Osteoblast (primary cell): ENCODE data around the gene SRGAP2B. TPM values are rescaled to one million over a fixed set of nuclear protein-coding genes. Genes with fewer than 3 reads are reported as not detected.
"Not testable (repeated sequence)": the region's sequence is repeated elsewhere in the genome, so short reads cannot be mapped to it uniquely, and the experiment has no call there.

Experiments used
- DNase-seq: peaks from one replicate; pipeline ENCODE4 v3.0.0; 2011; ENCODE audit warnings: low spot score, mixed read lengths; ENCODE audit not compliant: insufficient read length; ENCODE audit errors: missing footprints
- H2AFZ ChIP-seq: 2 replicates; pipeline ENCODE4 v1.6.0; 2011; ENCODE audit warnings: mild to moderate bottlenecking, low read length
- H3K27ac ChIP-seq: 2 replicates; pipeline ENCODE4 v1.5.1; 2011; ENCODE audit warnings: mild to moderate bottlenecking, low read depth, low read length, moderate library complexity
- H3K27me3 ChIP-seq: 2 replicates; pipeline ENCODE4 v1.6.0; 2012; ENCODE audit warnings: mild to moderate bottlenecking, control low read depth, inconsistent platforms, low read length, moderate library complexity; ENCODE audit not compliant: insufficient read depth
- H3K36me3 ChIP-seq: 2 replicates; pipeline ENCODE4 v1.5.1; 2011; ENCODE audit warnings: mild to moderate bottlenecking, low read length, control low read depth, moderate library complexity; ENCODE audit not compliant: insufficient read depth
- H3K4me1 ChIP-seq: 2 replicates; pipeline ENCODE4 v1.5.1; 2011; ENCODE audit warnings: mild to moderate bottlenecking, low read length, control low read depth, moderate library complexity; ENCODE audit not compliant: insufficient read depth
- H3K4me2 ChIP-seq: 2 replicates; pipeline ENCODE4 v1.6.0; 2011; ENCODE audit warnings: mild to moderate bottlenecking, low read length; ENCODE audit not compliant: insufficient read depth
- H3K4me3 ChIP-seq: fragments of 200-600 bp; sonication (generic); 3 replicates; pipeline ENCODE4 v1.5.1; 2012; ENCODE audit warnings: mild to moderate bottlenecking, low read length, inconsistent platforms; ENCODE audit not compliant: insufficient read depth
- H3K79me2 ChIP-seq: 2 replicates; pipeline ENCODE4 v1.6.0; 2012; ENCODE audit warnings: mild to moderate bottlenecking, low read length, control low read depth, inconsistent platforms; ENCODE audit not compliant: insufficient read depth
- H3K9me3 ChIP-seq: 2 replicates; pipeline ENCODE4 v1.5.1; 2011; ENCODE audit warnings: low read depth, low read length, control low read depth
- H4K20me1 ChIP-seq: 2 replicates; pipeline ENCODE4 v1.6.0; 2012; ENCODE audit warnings: mild to moderate bottlenecking, low read length, control low read depth; ENCODE audit not compliant: insufficient read depth
- total RNA-seq: library from RNA; depleted of rRNA; stranded (reverse); fragments of >200 nt; gene quantifications from 2 replicates; pipeline ENCODE4 v1.2.3, GENCODE V29; 2012

Gene SRGAP2B
- total RNA-seq, 1 donor, result 30.0 TPM

- H4K20me1 ChIP-seq, H3K27me3 ChIP-seq, H3K4me3 ChIP-seq, H3K36me3 ChIP-seq, H2AFZ ChIP-seq, H3K9me3 ChIP-seq, H3K27ac ChIP-seq, H3K79me2 ChIP-seq, DNase-seq, H3K4me1 ChIP-seq, H3K4me2 ChIP-seq: not testable (repeated sequence)
Measured at GRCh38 chr1:144981157-144981556, 114.0 kb downstream of the SRGAP2B start.

DNA sequence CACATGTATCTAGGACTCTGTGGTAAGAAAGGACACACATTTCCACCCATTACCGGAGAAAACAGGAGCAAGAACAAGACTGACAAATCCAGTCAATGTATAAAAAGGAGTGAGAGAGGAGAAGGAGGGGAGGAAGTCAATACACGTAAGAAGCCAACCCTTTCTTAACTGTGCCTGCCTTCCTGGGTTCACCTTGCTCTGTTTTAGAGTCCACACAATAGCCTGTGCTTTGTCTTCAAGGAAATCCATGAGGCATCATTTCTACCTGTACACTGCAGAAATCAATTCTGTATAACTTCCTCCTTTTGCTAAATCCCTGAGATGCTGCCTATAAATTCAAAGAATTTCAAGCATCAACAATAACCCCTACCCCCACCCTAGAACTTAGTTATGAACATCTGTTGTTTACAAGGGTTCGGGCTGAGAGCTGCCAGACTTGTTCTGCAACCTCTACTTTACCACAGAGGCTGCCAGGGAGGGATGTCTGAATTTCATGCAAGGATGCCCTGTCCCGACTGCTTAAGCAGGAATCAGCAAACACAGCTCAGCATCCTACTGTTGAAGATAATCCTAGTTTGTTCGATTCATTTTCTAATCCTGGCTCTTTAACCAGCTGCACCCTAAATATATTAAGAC, 115.0 kb downstream of the SRGAP2B start:
- not testable (repeated sequence) for H3K4me2 ChIP-seq, H3K27ac ChIP-seq, H3K36me3 ChIP-seq, H3K79me2 ChIP-seq, H3K4me1 ChIP-seq, H3K27me3 ChIP-seq, H4K20me1 ChIP-seq, H3K9me3 ChIP-seq, H3K4me3 ChIP-seq, H2AFZ ChIP-seq, DNase-seq

DNA sequence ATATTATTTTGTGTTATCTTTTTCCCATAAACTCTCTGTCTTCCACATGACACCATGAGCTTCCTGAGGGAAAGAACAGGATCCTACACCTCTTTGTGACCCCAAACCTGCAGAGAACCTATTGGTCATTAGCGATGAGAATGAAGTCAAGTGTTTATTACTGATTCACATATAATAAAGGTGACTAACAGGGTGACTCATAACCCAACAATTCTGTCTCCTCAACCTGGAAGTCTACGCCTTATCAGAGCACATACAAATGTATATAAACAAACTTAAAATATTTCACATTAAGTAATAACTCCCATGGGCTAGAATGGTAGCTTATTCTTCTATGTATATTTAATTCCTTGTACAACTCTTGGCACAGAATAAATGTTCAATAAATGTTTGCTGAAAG, 117.3 kb downstream of the SRGAP2B start:
- DNase-seq, H3K4me2 ChIP-seq, H3K4me1 ChIP-seq, H3K4me3 ChIP-seq, H3K36me3 ChIP-seq, H2AFZ ChIP-seq, H3K27ac ChIP-seq, H4K20me1 ChIP-seq, H3K79me2 ChIP-seq, H3K27me3 ChIP-seq, H3K9me3 ChIP-seq: not testable (repeated sequence)

DNA sequence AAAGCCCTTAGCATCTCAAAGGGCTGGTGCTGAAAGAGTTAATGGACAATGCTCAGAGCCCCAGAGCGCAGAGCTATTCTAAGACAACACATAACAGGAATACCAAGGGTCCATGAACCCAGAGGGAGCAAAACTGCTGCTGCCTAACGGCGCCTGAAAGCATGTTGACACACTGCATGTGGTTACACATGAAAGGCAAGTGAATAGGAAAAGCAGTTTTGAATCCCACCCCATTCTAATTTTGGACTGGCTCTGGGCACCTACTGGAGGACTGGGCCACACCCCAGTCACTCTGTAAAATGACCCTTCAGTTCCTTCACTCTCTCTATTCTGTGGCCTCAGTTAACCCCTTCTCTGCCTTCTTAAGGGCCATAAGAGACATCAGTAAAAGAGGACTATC, 123.2 kb downstream of the SRGAP2B start:
- H3K27me3 ChIP-seq, DNase-seq, H4K20me1 ChIP-seq, H3K4me3 ChIP-seq, H3K4me1 ChIP-seq, H2AFZ ChIP-seq, H3K36me3 ChIP-seq, H3K27ac ChIP-seq, H3K9me3 ChIP-seq, H3K4me2 ChIP-seq, H3K79me2 ChIP-seq: not testable (repeated sequence)

DNA sequence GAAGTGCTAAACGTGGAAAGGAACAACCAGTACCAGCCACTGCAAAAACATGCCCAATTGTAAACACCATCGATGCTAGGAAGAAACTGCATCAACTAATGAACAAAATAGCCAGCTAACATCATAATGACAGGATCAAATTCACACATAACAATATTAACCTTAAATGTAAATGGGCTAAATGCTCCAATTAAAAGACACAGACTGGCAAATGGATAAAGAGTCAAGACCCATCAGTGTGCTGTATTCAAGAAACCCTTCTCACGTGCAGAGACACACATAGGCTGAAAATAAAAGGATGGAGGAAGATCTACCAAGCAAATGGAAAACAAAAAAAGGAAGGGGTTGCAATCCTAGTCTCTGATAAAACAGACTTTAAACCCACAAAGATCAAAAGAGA, 128.6 kb downstream of the SRGAP2B start:
- H3K9me3 ChIP-seq, H3K27me3 ChIP-seq, H3K4me3 ChIP-seq, H3K4me1 ChIP-seq, H3K4me2 ChIP-seq, H3K27ac ChIP-seq, DNase-seq, H2AFZ ChIP-seq, H3K79me2 ChIP-seq, H3K36me3 ChIP-seq, H4K20me1 ChIP-seq: not testable (repeated sequence)

DNA sequence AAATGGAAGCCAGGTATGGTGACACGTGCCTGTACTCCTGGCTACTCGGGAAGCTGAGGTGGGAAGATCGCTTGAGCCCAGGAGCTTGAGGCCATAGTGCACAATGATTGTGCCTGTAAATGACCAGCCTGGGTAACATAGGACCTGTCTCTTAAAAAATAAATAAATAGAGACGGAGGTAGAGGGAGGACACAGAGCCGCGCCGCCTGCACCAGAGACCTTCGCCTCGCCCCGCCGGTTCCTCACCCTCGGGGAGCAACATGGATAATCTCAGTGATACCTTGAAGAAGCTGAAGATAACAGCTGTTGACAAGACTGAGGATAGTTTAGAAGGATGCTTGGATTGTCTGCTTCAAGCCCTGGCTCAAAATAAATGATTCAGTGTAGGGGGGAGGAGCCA, 130.4 kb downstream of the SRGAP2B start:
- H3K9me3 ChIP-seq, H4K20me1 ChIP-seq, H3K4me3 ChIP-seq, H3K4me2 ChIP-seq, H3K36me3 ChIP-seq, H3K27ac ChIP-seq, DNase-seq, H3K27me3 ChIP-seq, H2AFZ ChIP-seq, H3K79me2 ChIP-seq, H3K4me1 ChIP-seq: not testable (repeated sequence)

GRCh38 chr1:144964186-144964585, 130.9 kb downstream of the SRGAP2B start:
- not testable (repeated sequence) for H3K79me2 ChIP-seq, H4K20me1 ChIP-seq, H3K4me2 ChIP-seq, H3K4me3 ChIP-seq, H3K27ac ChIP-seq, H3K27me3 ChIP-seq, H3K4me1 ChIP-seq, DNase-seq, H3K9me3 ChIP-seq, H3K36me3 ChIP-seq, H2AFZ ChIP-seq

- H3K27ac ChIP-seq, H3K36me3 ChIP-seq, H3K4me3 ChIP-seq, H3K9me3 ChIP-seq, H3K27me3 ChIP-seq, DNase-seq, H2AFZ ChIP-seq, H4K20me1 ChIP-seq, H3K4me1 ChIP-seq, H3K79me2 ChIP-seq, H3K4me2 ChIP-seq: not testable (repeated sequence)
Measured at GRCh38 chr1:144963571-144963970, 131.6 kb downstream of the SRGAP2B start.

DNA sequence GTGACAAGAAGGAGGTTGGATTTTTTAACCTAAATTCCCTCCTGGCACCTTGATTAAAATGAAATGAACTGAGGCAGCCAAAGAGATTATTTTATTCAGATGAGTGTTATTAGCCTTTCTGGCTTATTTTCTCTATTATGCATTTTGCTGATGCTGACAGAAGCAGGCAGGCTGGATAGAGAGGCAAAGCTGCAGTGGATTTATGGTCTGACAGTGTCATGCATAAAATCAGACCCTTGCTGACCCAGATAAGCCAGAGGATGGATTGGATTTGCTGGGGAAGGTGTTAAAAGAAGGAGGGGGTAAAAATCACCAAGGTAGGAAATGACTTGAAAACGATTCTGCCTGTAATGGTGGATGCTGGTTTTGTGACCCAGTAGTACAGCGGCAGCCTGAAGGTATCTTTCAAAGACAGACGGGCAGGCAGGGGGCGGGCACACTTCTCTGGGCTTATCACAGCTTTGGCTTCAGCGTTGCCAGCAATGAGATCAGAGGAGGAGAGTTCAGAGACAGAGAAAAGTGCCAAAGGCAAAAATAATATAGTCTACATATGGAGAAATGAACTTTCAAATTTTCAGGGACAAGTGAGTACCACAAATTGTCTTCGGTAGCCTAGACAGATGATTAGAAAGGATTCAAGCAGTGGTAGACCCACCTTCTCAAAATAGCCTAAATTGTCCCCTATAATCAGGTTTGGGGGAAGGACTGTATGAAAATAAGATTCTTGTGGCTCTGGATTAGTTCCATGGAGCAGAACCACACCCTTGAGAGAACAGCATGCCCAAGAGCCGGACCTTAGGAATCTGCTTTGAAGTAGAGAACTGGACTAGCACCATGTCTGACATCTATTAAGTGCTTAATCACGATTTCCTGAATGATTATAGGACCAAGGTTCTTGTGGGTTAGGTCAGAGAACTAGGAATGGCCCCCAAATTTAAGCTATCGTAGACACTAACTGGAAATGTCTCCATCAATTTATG, 133.2 kb downstream of the SRGAP2B start:
- H3K4me1 ChIP-seq, H3K9me3 ChIP-seq, H3K4me2 ChIP-seq, H3K4me3 ChIP-seq, H2AFZ ChIP-seq, H3K27ac ChIP-seq, H3K79me2 ChIP-seq, H4K20me1 ChIP-seq, H3K27me3 ChIP-seq, H3K36me3 ChIP-seq, DNase-seq: not testable (repeated sequence)
